HCEC 1CT (cell line): ENCODE data around the gene FAM170B.
A peak's percentile ranks its signal among the peaks of the same experiment; 100 is the strongest.

Experiments
- DNase-seq: peaks from one replicate; pipeline ENCODE4 v3.0.0-alpha.2; 2017

The FAM170B gene

DNA sequence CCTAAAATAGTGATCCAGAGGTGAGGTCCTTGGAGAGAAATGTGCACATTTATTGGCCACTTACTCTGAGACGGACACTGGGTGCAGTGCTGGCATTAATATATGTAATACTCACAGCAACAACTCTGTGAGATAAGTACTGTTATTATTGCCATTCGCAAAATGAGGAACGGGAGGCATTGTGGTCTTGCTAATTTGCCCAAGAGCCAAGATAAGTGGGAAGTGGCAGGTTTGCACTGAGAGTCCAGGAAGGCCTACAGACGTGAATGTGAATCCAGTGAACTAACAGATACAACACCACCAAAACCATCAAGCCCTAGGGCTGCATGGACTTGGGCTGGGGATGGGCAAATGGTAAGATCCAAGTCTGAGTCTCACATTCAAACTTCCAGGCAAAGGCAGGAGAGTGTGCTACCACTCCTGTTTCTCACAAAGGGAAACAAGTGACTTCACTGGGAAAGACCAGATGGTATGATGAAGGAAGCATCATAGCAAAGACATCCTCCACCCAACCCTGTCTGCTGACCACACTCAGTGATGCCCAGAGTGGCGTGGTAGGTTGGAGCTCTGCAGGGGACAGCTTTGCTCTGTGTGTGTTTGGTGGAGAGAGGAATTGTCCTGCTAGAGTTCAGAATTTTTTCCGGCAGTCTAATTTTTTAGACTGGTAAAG lies 35.1 kb upstream of the FAM170B start:
- no peak for DNase-seq

DNA sequence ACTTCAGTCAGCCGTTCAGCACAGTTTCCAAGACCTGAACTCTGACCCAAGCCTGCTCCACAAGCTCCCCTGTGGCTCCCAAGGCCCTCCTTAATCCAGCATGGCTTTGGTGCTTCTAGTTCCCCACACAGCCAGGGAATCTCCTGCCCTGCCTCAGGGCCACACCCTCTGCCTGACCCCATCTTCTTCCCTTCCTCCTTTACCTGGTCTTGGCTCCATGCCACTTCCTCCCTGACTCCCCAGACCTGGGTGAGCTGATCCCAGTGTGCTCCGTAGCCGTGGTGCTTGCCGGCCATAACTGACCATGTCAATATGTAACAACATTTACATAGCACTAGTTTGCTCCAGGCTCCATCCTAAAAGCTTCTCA lies 34.3 kb upstream of the FAM170B start:
- DNase-seq, result no peak

DNA sequence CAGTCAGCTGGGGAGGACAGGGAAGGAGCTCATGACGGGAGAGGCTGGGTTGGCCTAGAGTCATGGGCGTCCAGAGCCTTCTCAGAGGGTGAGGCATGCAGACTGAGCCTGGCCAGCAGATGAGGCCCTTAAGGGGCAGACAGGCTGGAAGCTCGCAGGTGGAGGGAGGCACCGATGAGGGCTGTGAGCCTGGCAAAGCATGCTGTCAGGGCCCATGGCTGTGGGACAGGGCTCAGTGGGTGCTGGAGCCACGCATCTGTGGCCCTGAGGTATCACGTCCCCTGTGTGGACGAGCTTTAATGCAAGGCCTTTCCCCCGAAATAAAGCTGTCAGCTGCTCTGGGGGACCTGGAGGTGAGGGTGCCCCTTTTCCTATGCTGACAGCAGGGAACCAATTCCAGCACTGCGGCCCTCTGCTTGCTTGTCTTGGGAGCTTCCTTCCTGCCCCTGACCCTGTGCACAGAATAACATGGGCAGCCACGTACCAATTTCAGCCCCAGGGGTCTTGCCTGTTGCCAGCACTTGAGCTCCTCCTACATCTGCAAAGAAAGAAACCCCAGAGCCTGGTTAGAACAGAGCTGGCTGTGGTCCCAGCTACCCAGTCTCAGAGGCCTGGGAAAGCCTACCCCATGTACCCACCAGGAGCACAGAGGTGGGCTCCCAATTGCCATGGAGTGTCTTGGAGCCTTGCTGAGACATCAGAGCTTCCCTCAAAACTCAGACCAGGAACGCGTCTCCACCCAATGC lies 33.8 kb upstream of the FAM170B start:
- DNase-seq, result no peak

DNA sequence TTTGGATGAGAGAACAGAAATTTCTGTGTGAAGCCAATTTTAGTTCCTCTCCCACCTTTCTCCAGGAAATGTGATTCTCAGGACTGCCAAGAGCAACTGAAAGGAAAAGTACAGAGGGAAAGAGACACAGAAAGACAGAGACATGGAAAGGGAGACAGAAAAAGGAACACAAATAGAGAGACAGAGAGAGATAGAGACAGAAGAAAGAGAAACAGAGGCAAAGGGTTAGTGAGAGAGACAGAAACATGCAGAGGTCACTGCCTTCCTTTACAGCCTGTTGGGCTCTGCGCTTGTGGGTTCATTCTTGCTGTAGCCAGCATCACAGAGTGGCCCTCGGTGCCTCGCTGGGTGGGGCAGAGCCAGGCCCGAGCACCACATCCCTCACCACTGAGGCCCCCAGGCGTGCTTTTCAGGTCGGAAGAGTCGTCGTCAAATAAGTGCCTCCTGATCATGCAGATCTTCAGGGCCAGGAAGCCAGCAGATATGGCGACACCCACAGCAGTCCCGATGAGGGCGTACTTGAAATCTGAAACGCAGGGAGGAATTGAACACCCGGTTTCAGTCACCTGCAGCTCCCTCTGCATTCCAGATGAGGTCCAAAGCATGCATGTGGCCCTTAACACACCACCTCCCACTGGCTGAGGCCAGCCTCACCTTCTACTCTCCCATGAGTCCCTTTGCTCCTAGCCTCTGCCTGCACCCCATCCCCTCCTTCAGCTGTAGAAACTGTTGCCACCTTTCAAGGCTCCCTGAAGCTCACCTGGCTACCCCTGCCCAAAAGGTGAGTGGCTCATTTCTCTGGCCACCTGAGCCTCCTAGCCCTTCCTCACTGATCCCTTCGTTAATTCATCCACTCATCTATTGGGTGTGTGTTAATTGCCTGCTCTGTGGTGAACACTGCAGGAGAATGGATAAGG lies 32.9 kb upstream of the FAM170B start:
- DNase-seq, result no peak

DNA sequence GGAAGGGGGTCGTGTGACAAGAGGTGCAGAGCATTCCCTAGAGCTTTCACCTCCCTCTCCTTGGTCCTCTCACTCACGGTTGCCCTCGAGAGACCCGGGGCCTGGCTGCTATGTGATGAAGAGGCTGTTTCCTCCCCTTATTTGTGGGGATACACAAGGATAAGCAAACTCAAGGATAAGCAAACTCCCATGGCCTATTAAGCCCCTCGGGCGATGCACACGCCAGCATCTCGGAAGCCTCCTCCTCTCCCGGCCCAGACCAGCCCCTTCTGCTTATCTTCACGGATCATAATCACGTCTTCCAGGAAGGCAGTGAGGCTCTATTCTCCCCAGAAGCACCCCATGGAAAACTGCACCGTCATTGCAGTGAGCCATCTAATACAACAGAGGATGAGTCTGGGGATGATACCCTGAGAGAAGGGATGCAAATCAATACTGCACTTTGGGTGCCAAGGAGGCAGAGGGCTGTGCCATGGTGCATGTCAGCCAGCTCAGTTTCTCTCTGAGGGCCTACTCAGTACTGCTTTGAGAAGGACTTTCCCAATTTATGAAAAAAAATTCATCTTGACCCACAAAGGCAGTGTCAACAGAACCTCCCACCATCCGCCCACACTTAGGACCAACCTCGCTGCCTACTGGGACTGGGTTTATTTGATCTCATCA lies 32.1 kb upstream of the FAM170B start:
- no peak for DNase-seq

DNA sequence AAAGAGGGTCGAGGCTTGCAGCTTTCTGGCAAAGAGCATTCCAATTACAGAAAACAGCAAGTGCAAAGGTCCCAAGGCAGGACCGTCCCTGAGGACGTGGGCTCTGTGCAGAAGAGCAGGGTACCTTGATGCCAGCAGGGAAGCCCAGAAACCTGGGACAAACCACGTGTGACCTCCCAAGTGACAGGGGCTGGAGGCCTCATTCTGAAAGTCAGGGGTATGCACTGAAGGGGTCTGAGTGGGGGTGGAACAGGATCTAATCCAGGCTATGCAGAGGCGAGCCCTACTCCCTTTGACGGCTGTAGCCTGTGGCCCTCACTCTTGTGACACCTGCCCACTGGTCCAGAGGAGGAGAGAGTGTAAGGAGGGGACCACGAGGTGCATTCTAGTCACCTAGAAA lies 31.4 kb upstream of the FAM170B start:
- DNase-seq, result no peak

DNA sequence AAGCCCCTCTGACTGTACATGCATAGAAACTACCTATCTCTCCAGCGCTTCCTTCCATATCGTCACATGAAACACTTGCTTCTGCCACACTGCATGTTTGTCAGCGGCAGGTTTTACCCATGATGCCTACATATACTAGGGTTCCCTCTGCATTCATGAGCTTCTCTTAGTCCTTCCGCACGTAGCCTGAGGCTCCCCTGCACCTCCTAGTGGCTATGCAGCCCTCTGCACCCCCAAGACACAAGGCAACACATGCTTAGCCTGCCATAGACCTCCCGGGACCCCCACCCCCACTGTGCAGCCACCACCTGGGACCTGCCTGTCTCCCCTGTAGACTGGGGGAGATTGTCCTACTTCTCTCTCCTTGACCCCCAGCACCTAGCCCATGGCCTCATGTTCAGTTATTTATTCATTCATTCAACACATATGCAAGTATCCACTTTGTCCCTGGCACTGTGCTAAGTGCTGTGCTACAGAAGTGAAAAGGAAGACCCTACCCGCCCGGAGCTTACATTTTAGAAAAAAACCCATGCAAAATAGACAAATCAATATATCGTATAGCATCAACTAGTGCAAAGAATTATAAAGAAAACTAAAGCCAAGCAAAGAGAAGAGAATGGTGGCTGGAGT lies 30.9 kb upstream of the FAM170B start:
- DNase-seq, result peak; percentile 25

DNA sequence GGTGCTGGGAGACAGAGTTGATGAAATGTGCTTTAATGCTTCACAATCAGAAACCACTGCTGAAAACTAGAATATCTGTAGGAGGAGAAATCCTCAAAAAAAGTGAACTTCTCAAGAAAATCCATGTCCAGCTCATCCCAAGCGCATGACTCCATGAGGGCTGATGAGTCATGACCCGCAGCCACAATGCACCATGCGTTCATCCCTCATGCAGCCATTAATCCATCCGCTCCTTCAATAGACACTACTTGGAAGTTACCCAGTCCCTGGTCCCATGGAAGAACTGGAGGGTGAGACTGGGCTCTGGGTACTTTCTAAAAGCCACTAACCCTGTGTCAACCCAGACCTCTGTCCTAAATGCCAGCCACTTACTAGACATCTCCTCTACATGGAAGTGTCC lies 29.9 kb upstream of the FAM170B start:
- DNase-seq, result peak; percentile 86

DNA sequence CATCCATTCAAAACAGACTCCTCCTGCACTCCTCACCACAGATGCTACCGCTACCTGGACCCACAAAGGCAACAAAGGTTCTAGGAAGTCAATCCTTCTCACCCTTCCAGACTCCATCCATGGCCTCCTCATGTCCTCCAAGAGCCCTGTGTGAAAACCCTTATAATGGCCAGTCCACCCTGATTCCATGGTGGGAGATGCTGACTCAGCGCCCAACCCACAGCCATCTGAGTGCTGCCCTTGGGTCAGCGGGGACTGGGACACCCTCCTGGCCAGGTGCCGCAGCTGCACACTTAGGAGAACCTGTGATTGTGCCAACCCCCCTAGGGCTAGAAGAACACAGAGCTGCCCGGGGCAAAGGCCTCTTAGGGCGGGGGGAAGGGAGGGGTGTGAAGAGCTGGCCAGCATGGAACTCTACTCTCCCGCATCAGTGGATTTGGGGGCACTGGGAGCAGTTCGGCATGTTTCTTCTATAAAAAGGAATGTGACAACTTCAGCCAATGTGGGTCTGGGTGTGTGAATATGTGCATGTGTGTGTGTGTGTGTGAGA lies 29.0 kb upstream of the FAM170B start:
- no peak for DNase-seq

DNA sequence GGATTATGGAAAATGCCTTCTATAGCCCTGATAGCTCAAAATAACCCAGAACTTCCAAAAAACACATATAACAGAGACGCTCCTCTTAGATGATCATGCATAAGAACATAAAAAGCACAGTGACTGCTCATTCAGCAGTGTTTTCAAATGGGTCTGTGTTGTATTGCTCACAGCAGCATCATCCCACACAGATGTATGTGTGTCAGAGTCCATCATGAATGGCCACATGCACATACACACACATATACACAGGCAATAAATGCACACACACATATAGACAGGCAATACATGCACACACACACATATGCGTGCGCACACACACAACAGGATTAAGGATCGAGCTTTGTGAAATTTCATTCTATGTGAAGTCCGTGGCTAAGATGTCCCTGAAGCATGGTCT lies 28.2 kb upstream of the FAM170B start:
- DNase-seq, result no peak

DNA sequence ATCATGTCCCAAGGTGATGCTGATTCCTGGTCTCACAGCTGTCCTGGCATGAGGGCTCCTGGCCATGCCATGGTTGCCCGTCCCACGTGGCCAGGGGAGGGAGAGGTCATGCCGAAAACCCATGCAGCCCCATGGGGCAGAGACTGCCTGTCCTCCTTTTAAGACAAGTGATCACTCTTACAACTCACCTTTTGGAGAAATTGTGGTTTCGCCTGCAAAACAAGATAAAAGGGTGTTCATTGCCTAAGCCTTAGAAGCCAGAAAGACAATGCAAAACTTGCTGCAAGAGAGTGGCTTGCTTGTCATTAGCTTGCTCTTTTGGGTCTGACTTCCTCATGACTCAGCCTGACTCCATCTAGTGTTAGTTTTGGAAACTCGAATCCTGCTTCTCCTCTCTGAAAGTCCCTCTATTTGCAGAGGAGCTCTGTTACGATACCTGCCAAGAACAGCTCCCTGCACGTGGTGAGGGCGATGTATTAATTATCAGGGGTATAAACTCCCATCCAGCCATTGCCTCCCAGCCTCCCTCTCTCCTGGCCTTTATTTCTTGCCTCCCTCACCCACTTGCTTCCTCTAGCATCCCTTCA lies 27.7 kb upstream of the FAM170B start:
- DNase-seq, result peak; percentile 57

DNA sequence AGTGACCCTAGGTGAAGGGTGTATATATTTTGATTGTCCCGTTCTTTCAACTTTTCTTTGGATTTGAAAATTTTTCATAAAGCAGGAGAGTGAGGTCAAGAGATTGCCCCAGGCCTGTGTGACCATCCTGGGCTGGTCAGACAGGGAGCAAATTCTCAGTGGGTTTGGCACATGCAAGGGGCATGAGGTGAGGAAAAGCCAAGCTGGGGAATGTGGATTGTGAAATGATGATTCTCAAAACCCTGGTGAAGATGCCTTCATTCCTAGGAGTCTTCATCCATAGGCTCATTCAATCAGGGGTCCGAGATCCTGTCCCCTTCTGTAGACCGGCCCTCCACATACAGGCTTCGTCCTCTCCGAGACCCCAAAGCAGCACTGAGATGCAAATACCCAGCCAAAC lies 27.0 kb upstream of the FAM170B start:
- no peak for DNase-seq

DNA sequence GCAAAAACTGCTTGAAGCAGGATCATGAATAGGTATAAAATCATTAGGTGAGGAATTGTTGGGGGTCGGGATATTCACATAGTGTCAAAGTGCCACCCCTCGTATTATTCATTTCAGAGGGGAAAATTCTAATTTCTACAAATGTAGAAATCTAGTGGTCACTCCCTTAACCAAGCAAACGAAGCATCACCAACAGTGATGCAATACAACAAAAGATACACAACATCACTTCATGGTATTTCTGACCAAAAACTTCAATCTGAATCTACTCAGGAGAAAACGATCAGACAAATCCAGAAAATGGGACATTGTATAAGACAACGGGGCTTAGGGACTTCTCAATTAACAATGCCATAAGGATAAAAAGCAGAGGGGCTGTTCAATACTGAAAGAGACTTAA lies 26.3 kb upstream of the FAM170B start:
- no peak for DNase-seq

DNA sequence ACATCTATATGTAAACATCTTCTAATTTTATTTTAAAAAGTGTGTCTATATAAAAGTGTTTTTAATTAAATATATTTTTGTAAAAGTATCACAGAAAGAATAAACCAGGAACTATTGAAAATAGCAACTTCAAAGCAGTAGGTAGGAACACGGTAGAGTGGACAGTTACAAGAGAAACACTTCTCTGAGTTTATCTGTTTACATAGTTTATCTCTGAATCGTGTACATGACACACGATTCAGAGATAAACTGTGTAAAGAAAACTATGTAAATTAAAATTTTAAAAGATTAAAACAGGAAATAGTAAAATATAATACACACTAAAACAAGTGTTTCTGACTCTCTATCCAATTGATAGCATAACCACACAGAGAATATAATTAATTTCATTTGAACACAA lies 25.1 kb upstream of the FAM170B start:
- no peak for DNase-seq

DNA sequence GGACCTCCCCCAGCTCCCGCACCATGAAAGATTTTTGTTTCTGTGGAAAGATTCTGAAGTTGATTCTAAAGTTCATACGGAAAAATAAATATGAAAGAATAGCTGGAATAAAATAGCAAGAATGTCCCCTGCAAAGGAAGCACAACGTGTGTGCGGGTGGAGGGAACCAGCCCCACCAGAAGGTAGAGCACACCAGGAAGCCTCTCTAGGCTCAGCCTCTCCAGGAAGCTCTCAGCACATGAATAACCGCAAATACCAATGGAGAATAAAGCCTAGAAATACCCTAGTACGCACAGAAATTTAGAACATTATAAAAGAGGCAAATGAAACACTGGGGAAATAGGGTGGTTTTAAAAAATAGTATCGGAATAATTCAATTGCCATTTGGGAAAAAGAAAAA lies 24.6 kb upstream of the FAM170B start:
- no peak for DNase-seq

DNA sequence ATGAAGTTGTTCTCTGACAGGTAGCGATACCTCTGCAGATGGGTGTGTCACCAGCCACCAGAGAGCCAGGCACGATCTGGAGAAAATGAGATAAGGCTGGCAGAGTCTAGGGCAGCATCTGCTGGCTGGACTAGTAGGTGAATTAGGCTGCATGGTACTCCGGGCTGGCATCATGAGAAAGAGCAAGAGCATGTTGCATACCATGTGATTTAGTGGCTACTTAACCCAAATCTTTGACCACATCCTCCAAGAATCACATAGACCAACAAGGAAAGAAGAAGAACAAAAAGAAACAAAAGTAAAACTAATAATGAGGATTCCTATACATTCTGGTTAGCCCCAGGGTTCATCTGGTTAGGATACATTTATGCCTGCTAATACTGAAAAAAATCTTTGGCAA lies 23.4 kb upstream of the FAM170B start:
- no peak for DNase-seq

DNA sequence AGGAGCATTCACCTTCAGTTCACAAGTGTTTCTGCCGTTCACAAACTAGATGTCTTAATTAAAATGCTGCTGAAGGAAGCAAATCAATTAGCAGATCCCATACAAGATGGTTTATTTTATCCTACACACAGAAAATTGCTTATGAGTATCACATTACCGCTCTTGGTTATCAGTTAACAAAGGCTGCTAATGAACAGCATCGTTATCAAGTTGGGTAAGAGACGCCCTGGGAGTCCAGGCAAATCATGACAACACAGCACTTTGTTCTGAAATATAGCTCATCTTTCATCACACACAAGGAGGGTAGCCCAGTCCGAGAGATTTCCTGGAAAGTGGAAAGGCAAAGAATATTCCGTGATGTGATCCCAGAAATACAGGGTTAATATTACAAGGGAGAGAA lies 20.8 kb upstream of the FAM170B start:
- no peak for DNase-seq

DNA sequence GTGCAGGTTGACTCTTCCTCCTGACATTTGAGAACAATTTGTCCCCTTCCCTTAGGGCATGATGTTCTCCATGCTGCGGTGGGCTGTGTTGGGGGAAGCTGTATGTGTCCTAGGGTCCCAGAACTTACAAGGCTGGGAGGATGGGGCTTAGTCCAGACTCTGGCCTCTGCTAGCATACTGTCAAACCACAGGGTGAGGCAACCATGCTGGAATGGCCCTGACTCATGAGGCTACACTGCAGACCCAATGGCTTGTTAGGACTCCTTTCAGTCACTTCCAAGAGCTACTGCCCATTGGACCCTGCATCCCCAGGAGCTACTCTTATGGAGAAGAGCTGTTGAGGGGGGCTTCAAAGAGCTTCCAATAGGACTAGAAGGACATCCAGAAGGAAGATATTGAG lies 20.1 kb upstream of the FAM170B start:
- peak; percentile 62 for DNase-seq

DNA sequence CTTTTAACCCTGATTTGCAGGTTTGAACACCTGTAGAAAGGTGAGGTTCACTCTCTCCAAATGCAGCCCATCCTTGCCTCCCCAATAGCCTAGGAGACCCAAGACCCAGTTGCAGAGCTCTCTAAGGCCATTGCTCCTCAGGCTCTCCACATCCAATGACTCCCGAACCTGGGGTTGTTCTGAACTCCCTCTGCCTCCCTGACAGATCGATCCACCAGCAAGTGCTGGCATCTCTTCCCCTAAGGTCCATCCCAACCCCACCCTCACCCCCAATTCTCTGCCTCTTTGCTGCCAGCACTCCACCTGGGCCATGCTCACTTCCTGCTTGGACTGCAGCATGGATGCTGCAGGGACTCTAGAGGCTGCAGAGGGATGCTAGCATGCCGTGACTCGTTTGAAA lies 19.3 kb upstream of the FAM170B start:
- no peak for DNase-seq

DNA sequence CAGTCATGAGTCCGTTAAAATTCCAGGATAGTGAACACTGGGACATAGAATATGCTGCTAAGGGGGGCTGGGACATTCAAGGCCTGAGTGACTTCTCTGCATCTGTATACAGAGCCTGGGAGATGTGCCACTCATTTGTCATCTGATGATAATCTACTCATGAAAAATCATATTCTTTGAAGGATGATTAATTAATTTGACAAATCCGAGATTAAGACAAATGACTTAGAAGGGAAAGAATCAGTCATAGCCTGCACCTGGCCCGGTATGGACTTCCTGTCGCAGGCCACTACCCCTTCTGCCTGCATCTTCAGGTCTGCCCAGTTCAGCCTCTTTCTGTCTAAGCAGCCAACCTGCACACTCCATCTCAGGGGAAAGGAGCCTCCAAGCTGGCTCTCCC lies 18.8 kb upstream of the FAM170B start:
- DNase-seq, result no peak

DNA sequence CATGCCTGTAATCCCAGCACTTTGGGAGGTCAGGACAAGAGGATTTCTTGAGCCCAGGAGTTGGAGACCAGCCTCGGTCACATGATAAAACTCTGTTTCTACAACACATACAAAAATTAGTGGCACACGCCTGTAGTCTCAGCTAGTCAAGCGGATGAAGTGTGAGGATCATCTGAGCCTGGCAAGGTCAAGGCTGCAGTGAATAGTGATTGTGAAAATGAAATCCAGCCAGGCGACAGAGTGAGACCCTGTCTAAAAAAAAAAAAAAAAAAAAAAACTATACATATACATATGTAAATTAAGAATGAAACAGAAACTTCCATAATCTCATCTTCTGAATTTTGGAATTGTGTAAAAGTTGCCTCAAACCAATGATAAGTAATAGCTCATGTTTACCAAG lies 18.2 kb upstream of the FAM170B start:
- DNase-seq, result no peak

DNA sequence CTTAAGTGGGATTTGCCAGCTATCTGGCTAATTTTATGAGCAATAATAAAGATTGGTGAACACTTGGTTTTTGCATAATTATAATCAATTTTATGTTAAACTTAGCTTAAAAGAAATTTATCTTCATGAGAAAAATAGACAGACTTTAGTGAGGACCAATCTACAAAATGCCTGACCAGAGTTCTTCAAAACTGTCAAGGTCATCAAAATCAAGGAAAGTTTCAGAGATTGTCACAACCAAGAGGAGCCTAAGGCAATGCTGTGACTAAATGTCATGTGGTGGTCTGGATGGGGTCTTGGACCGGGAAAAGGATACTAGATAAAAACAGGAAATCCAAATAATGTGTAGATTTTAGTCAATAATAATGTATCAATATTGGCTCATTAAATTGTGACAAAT lies 17.7 kb upstream of the FAM170B start:
- DNase-seq, result no peak
